ENCODE data around the gene RET.

RET gene

DNA sequence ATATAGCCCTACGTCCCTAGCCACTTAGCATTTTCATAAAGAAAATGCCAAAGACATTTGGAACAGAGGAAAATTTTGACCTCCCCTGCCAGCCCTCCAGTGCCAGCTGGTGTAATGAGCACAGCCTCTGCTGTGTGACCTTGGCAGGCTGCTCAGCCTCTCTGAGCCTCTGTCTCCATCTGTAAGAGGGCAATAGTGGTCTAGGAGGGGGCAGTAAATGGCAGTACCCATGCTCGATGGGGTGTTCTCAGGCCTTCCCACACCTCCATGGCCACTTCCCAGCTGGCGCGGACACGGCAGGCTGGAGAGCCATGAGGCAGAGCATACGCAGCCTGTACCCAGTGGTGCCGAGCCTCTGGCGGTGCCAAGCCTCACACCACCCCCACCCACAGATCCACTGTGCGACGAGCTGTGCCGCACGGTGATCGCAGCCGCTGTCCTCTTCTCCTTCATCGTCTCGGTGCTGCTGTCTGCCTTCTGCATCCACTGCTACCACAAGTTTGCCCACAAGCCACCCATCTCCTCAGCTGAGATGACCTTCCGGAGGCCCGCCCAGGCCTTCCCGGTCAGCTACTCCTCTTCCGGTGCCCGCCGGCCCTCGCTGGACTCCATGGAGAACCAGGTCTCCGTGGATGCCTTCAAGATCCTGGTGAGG lies 37.3 kb downstream of the RET start:
- DNase-seq = no peak
- in situ Hi-C loops (cut with HindIII; ENCODE audit: low pct_ligation_motif_present, low pct_unique_long_range_greater_than_20kb, low sequenced_read_pairs) = no loop called here

DNA sequence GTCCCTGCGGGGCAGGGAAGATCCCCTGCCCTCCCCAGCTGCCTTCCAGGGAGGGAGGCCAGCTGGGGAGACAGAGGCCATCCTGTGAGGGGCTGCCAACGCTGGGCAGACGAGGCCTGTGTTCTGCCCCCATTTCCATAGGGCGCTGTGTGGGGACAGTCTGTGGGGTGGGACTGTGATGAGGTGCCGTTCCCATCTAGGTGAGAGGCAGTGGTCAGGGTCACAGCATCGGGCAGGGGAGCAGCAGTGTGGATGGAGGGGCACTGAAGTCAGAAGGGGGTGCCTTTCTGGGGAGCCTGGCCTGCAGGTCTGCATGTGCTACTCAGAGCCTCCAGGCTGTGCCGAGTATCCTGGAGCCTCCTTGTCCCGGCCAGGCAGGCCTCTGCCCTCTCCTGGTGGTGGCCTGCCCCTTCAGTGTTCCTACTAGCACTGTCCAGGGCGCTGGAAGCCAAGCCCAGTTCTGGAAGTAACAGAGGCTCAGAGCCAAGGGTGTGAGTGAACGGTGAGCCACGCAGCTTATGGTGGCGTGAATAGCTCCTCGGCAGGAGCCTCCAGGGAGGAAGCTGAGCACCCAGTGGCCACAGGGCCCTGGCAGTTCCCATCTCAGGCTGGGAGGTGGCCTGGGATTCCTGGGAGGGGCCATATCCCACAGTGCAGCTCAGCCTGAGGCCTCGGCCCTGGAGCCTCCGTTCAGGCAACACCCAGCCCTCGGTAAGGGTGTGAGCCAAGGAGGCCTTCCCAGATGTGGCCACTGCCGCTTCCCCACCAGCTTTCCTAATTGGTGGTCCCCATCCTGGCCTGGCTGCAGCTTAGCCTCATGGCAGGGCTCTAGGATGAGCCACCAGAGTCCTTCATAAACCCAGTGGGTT lies 38.1 kb downstream of the RET start:
- no peak for DNase-seq
- in situ Hi-C loops (cut with HindIII; ENCODE audit: low pct_ligation_motif_present, low pct_unique_long_range_greater_than_20kb, low sequenced_read_pairs) = no loop called here

DNA sequence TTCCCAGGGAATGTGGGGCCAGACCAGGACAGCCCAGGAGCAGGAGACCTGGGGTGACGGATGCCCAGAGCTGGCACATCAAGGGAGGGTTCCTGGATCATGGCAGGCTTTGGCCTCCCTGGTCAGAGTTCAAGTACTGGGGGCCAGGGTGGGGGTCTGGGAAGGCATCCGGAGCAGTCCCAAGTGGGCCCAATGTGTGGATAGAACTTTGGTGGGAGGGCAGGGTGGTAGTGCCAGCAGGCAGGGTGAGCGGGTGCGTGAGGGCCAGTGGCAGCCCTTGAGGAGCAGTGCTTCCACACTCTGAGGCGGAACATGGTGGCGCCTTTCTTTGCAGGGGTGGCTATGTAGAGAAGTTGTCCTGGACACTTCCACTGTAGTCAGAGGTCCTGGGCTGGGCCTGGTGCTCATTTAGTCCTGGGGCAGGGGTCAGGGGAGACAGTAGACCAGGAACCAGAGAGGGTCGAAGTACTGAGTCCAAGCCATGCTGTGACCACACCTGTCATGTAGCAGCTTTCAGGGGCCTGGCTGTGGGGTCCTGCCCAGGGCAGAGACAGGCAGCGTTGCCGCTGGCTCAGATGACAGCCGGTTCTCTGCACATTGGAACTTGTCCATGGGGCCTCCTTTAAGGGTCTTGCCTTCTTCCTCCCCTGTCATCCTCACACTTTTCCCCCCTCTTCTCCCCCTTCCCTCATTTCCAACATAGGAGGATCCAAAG lies 39.2 kb downstream of the RET start:
- DNase-seq = no peak
- in situ Hi-C loops (cut with HindIII; ENCODE audit: low pct_ligation_motif_present, low pct_unique_long_range_greater_than_20kb, low sequenced_read_pairs) = no loop called here

DNA sequence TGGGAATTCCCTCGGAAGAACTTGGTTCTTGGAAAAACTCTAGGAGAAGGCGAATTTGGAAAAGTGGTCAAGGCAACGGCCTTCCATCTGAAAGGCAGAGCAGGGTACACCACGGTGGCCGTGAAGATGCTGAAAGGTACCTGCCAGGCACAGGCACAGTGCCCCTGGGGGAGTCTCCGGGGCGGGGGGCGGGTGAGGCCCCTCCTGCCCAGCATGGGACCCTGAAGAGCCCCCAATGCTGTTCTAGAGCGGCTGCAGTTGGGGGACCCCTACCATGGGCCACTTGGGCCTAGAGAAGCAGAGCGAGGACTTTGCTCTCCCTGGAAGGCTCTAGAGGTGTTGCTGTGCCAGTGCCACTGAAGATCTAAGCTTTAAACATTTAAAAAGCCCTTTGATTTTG lies 39.7 kb downstream of the RET start:
- in situ Hi-C loops (cut with HindIII; ENCODE audit: low pct_ligation_motif_present, low pct_unique_long_range_greater_than_20kb, low sequenced_read_pairs) = no loop called here

DNA sequence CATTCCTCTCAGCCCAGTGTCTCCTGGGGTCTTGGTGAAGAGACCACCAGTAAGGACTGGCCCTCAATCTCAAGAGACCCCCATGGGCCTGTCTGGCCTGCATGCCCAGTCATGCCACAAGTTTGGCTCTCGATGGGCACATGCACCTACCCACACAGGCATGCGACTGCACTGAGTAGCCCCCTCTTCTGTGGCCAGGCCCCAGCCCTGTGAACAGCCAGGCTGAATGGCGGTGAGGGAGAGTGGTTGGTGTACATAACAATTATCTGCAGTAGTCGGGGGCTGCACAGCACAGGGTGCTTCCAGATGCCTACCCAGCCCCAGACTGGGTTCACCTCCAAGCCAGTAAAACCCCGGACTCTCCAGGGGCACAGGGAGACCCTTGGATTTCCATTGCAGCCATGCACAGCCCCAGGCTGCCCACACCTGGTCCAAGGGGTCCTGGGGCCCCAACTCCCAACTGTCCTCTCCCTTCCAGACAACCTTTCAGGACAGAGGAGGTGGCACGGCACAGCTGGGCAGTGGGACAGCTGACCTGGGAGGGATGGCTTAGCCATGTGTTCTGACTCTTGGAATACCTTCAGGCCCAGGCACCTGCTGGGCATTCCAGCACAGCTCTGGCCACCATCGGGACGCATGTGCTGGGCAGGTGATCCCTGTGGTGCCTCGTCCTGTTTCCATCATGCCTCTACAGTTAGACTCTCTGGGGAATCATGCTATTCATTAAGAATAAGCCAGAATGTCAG lies 40.3 kb downstream of the RET start:
- in situ Hi-C loops (cut with HindIII; ENCODE audit: low pct_ligation_motif_present, low pct_unique_long_range_greater_than_20kb, low sequenced_read_pairs) = no loop called here
- no peak for DNase-seq

More for the DNA sequence above, 39.7 kb downstream of the RET start:
- DNase-seq = no peak

DNA sequence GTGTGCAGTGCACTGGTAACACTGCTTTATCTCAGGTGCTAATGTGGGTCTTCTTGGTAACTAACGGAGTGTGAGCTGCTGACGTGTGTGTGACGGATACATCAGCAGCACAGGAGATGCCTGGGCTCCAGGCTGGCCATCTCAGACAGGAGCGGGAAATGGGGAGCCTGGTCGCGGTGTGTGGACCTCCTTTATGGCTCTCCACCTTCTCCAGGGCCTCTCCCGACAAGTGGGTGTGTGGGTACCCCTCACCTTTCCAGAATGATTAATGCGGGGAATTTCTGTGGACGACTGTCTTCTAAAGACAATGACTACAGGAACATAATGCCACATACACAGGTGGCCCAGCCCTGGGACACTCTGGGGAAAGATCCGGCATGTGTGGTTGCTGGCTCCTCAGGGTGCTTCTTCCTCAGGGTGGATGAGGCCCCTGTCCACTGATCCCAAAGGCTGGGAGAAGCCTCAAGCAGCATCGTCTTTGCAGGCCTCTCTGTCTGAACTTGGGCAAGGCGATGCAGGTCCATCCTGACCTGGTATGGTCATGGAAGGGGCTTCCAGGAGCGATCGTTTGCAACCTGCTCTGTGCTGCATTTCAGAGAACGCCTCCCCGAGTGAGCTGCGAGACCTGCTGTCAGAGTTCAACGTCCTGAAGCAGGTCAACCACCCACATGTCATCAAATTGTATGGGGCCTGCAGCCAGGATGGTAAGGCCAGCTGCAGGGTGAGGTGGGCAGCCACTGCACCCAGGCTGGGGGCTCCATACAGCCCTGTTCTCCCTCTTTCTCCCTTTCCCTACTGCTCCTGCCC lies 41.1 kb downstream of the RET start:
- DNase-seq = no peak
- in situ Hi-C loops (cut with HindIII; ENCODE audit: low pct_ligation_motif_present, low pct_unique_long_range_greater_than_20kb, low sequenced_read_pairs) = no loop called here

DNA sequence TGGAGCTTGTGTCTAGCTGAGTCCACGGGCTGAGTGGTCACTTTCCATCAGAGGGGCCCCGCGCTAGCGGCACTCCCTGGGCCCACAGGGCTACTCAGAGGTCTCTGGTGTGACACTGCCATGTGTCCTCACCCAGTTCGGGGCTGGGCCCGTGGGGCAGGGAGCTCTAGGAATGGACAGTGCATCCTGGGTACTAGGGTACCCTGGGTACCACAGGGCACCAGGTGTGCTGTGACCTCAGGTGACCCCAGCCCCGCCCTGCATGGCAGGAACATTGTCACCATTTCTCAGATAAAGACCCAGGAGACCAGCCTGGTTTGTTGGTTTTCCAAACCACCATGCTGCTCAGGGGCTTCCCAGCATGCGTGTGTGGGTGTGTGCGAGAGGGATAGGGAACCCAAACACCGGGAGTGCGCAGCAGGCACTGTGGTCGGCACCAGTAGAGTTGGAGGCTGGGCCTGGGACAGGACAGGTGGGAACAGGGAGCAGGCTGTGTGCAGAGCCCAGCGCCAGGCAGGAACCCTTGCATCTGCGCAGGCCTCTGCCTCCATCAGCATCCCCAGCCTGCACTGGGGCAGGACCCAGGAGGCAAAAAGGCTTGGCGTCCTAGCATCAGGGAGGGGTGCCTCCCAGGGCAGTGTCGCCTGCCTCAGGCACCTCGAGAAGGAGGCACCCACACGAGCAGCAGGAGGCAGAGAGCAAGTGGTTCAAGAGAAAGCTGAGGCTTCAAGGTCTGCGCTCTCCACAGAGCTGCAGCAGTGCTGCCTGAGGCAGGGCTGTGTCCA lies 42.0 kb downstream of the RET start:
- in situ Hi-C loops (cut with HindIII; ENCODE audit: low pct_ligation_motif_present, low pct_unique_long_range_greater_than_20kb, low sequenced_read_pairs) = no loop called here
- DNase-seq = no peak

DNA sequence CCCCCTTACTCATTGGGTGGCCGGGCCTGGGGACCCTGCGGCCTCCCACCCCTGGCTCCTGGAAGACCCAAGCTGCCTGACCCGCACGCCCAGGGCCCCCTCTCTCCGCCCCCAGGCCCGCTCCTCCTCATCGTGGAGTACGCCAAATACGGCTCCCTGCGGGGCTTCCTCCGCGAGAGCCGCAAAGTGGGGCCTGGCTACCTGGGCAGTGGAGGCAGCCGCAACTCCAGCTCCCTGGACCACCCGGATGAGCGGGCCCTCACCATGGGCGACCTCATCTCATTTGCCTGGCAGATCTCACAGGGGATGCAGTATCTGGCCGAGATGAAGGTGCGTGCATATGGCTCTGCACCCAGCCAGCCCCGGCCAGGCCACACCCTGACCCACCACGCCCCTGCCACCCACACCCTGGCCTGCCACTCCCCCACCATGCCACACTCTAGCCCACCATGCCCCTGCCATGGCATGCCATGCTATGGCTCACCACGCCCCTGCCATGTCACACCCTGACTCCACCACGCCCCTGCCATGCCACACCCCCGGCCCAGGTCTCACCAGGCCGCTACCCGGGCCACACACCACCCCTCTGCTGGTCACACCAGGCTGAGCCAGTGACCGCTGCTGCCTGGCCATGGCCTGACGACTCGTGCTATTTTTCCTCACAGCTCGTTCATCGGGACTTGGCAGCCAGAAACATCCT lies 42.7 kb downstream of the RET start:
- in situ Hi-C loops (cut with HindIII; ENCODE audit: low pct_ligation_motif_present, low pct_unique_long_range_greater_than_20kb, low sequenced_read_pairs) = no loop called here
- no peak for DNase-seq

DNA sequence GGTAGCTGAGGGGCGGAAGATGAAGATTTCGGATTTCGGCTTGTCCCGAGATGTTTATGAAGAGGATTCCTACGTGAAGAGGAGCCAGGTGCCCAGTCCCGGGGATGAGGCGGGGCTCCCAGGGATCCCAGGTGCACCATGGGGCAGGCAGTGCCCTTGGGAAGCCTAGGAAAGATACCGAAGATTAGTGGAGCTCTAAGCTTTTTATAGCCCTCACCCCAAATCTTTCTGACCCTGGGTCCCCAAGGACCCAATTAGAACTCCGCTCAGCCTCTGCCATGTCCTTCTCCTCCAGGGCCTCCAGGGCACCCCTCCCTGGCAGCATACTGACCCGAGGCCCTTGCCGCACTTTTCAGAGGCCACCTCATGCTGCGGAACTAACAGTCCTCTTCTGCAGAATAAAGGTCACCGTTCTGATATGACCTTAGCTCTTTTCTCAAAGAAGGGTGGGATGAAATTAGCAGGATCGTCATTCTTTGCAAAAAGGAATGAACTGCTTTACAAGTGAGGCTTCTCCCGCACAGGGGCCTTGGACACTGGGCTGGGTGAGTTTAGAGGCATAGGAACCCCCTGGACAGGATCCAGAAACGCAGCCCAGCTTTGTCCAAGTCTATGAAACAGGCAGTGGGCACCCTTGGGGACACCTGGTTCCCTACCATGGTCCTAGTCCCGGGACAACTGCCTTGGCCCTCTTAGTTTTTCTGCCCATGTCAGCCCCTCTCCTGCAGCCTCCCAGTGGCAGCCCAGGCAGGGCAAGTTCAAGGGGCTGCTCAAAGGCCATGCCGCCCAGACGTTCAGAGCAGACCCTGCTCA lies 43.5 kb downstream of the RET start:
- DNase-seq = no peak
- in situ Hi-C loops (cut with HindIII; ENCODE audit: low pct_ligation_motif_present, low pct_unique_long_range_greater_than_20kb, low sequenced_read_pairs) = no loop called here

DNA sequence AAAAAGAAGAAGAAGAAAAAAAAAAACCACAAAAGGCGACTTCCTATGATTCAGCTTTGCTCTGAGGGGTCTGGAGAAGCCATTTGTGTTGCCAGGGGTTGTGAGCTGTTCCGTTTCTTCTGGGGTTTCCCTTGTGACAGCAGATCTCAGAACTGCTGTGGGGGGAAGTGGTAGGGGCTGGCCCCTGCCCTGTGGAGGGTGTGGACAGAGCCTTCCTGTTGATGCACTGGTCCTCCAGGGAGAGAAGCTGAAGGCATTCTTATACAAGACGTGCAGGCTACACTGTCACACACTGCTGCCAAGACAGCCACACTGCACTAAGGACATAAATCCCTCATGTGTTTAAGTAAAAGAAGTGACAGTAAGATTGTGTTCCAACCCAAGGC lies 44.1 kb downstream of the RET start:
- in situ Hi-C loops (cut with HindIII; ENCODE audit: low pct_ligation_motif_present, low pct_unique_long_range_greater_than_20kb, low sequenced_read_pairs) = no loop called here
- no peak for DNase-seq

DNA sequence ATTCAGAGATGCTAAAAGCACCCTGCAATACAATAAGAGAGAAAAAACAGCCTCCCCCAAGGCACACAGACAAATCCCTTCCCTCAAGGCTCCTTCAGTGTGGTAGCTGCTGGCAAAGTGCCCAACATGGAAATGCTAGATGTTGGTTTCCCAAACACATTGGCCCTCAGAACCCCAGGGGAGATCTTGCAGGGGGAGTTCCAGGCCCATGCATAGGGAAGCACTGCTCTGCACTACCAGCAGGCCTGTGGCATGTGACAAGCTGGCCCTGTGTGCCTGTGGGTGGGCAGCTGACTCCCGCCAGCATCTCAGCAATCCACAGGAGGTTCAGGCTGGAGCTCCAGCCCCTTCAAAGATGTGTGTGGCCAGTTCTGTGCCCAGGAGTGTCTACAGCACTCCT lies 44.6 kb downstream of the RET start:
- in situ Hi-C loops (cut with HindIII; ENCODE audit: low pct_ligation_motif_present, low pct_unique_long_range_greater_than_20kb, low sequenced_read_pairs) = no loop called here
- DNase-seq = no peak

DNA sequence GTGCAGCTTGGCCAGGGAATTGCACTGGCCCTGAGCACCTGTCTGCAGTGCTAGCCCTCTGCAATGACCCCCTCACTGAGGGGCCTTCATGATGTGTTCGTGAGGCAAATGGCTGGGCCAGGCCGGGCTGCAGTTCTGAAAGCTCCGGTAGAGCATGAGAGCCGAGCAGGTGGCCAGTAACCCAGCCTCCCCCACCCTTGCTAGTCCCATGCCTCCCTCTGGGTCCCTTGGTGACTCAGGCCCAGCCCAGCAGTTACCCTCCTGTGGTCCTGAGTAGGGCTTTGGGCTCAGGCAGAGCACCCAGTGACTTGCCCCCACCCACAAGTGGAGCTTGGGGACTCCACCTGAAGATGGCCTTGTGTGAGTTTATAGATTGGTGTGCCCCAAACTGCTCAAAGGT lies 45.2 kb downstream of the RET start:
- in situ Hi-C loops (cut with HindIII; ENCODE audit: low pct_ligation_motif_present, low pct_unique_long_range_greater_than_20kb, low sequenced_read_pairs) = no loop called here
- DNase-seq = no peak

DNA sequence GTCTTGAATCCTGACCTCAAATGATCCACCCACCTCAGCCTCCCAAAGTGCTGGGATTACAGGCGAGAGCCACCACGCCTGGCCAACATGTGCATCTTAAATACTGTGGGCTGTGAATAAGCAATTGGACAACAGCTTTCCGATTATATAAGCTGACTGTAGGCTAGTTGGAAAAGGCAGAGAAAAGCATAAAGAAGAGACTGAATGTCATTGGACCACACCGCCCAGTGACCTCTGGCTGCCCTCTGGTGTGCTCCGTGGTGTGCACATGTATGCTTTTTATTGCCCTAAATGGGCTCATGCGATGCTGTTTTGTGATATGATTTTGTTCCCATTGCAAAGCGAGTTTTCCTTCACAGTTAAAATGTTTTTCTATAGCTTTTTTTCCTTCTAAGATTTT lies 46.0 kb downstream of the RET start:
- in situ Hi-C loops (cut with HindIII; ENCODE audit: low pct_ligation_motif_present, low pct_unique_long_range_greater_than_20kb, low sequenced_read_pairs) = no loop called here
- DNase-seq = no peak

DNA sequence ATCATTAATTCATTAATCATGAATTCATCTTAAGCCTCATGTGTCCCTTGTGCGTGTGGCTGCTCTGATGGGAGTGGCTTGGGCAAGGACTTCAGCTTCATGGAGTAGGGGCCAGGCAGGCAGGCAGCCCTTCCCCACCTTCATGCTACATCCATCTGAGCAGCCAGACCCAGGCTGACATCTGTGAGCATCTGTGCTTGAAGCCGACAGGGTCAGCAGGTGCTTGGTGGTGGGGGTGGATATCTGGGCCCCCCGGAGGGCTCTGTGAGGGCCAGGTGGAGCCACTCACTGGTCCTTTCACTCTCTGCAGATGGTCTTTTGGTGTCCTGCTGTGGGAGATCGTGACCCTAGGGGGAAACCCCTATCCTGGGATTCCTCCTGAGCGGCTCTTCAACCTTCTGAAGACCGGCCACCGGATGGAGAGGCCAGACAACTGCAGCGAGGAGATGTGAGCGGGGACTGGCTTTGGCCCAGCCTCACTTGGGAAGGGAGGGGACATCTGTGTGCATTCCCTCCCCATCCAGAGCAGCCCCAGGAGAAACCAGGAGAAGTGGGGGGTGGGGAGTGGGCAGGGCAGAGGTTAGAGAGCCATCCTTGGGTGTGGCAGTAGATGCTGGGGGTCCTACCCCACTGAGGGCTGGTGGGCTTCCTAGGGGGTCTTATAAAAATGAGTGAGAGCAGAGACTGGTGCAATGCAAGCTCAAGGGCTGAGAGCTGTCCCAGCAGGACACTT lies 46.7 kb downstream of the RET start:
- no peak for DNase-seq
- in situ Hi-C loops (cut with HindIII; ENCODE audit: low pct_ligation_motif_present, low pct_unique_long_range_greater_than_20kb, low sequenced_read_pairs) = no loop called here

DNA sequence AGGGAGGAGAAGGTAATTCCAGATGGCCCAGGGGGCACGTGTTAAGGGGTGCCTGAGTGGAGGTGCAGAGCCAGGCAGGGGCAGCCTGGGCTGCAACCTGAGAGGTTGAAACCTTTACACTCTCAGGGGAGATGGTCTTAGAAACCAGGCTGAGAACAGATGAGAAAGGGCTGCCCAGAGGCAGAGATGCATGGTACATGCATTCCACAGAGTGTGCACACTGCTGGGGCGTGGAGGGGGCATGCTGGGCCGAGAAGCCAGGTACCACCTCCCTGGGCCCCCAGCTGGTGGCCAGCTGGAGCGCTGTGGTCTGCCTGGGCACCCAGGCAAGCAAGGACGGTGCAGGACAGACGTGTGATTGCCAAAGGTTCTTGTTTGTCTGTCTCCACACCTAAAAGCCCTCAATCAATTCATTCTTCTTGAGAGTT lies 47.2 kb downstream of the RET start:
- DNase-seq = no peak
- in situ Hi-C loops (cut with HindIII; ENCODE audit: low pct_ligation_motif_present, low pct_unique_long_range_greater_than_20kb, low sequenced_read_pairs) = no loop called here
